ENCODE data around the gene WNT7A. TPM values are rescaled to one million over a fixed set of nuclear protein-coding genes. Genes with fewer than 3 reads are reported as not detected.

WNT7A gene
- total and polyA plus RNA-seq, 2 donors (not counting 1 experiment from before 2014, with no cell fraction given), result not detected

DNA sequence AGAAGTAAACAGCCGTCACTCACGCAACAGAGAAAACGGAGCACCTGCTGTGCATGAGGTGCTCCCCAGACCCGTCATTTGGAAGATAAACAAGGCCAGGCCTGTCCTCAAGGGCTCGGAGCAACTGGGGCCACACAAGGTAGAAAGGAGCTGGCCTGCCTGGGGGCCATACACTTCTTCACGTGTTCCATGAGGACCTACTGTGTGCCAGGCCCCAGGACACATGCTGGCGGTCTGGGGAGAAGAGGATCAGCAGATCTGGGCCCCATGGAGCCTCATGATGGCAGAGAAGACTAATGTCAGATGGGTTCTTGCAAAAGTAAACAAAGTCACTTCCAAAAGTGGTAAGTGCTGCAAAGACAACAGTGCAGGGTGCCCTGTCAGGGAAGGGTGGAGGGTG is 14.3 kb downstream of the WNT7A start:
- H3K4me3 ChIP-seq (ENCODE audit: control extremely low read depth in 1 of 5, extremely low read depth in 1 of 5, insufficient read depth in 1 of 5, low read depth in 2 of 5, low read length in 4 of 5), result no peak overlapping the region
- Mint-ChIP-seq H3K4me1 (no peaks in the 10 kb centered on the region), H3K27ac (no peak overlapping the region), H3K27me3 (peaks cover 53% of the 10 kb centered on the region), H3K9me3 (ENCODE audit: insufficient read depth) (peaks cover 3% of the 10 kb centered on the region), H3K4me3 (no peak overlapping the region)
- intact Hi-C loops (cut with micrococcal nuclease), result no loop called here
- ATAC-seq (ENCODE audit: low read depth), result no peak
- H3K27me3 ChIP-seq (replicated peaks in 1 of 4; ENCODE audit: control extremely low read depth in 1 of 4, control insufficient read depth in 3 of 4, insufficient read depth in 4 of 4, low read length in 3 of 4), result peaks cover 0 to 21% (median 0%) of the 10 kb centered on the region in 4 experiments
- no peak overlapping the region for H3K4me2 ChIP-seq (replicated peaks; ENCODE audit: low read depth, low read length, poor library complexity, severe bottlenecking)
- no peaks in the 10 kb centered on the region for H4K20me1 ChIP-seq (ENCODE audit: control insufficient read depth, insufficient read depth, low read length, poor library complexity, severe bottlenecking)
- no peaks in the 10 kb centered on the region for H3K36me3 ChIP-seq (replicated peaks in 1 of 2; ENCODE audit: control extremely low read depth in 1 of 2, control insufficient read depth in 1 of 2, extremely low read depth in 1 of 2, insufficient read depth in 2 of 2, low read length in 1 of 2)
- no peak overlapping the region for H3K9ac ChIP-seq (ENCODE audit: low read length)
- TF ChIP-seq CTCF (IDR thresholded peaks at IDR 0.05) (no peak), EZH2 (IDR thresholded peaks at IDR 0.05; ENCODE audit: borderline replicate concordance, insufficient read depth, low read depth, low read length, poor library complexity, severe bottlenecking) (no peak)
- no peak for DNase-seq
- H3K4me1 ChIP-seq (ENCODE audit: control insufficient read depth in 2 of 2, insufficient read depth in 2 of 2, low read length in 2 of 2), result no peaks in the 10 kb centered on the region
- no peak overlapping the region for H3K27ac ChIP-seq (ENCODE audit: low read length in 2 of 2)
- H3K79me2 ChIP-seq (ENCODE audit: control insufficient read depth, insufficient read depth, low read length), result no peaks in the 10 kb centered on the region
- ChIA-PET CTCF (no interaction called here), POLR2A (no interaction called here)
- no peak overlapping the region for H2AFZ ChIP-seq (ENCODE audit: insufficient read depth, low read depth, low read length, poor library complexity, severe bottlenecking)
- peaks cover 0 to 14% (median 2%) of the 10 kb centered on the region in 3 donors for H3K9me3 ChIP-seq (ENCODE audit: control extremely low read depth in 1 of 3, control insufficient read depth in 2 of 3, insufficient read depth in 1 of 3, low read length in 2 of 3)
- 82% methylated on average over 7 of the region's 7 CpGs for WGBS (ENCODE audit: insufficient coverage)

- TF ChIP-seq EZH2 (IDR thresholded peaks at IDR 0.05; ENCODE audit: borderline replicate concordance, insufficient read depth, low read depth, low read length, poor library complexity, severe bottlenecking) (no peak), CTCF (IDR thresholded peaks at IDR 0.05) (no peak)
- no peak overlapping the region for H2AFZ ChIP-seq (ENCODE audit: insufficient read depth, low read depth, low read length, poor library complexity, severe bottlenecking)
- H3K27ac Mint-ChIP-seq, result no peak overlapping the region
- H3K4me2 ChIP-seq (replicated peaks; ENCODE audit: low read depth, low read length, poor library complexity, severe bottlenecking), result no peak overlapping the region
- H3K79me2 ChIP-seq (ENCODE audit: control insufficient read depth, insufficient read depth, low read length), result no peaks in the 10 kb centered on the region
- no peak overlapping the region for H3K27ac ChIP-seq (ENCODE audit: low read length in 2 of 2)
- peaks cover 3% of the 10 kb centered on the region for H3K9me3 Mint-ChIP-seq (ENCODE audit: insufficient read depth)
- H3K27me3 ChIP-seq (replicated peaks in 1 of 4; ENCODE audit: control extremely low read depth in 1 of 4, control insufficient read depth in 3 of 4, insufficient read depth in 4 of 4, low read length in 3 of 4), result peaks cover 0 to 22% (median 0%) of the 10 kb centered on the region in 4 experiments
- no peak for DNase-seq
- ChIA-PET POLR2A (no interaction called here), CTCF (no interaction called here)
- H3K27me3 Mint-ChIP-seq, result peaks cover 54% of the 10 kb centered on the region
- no peaks in the 10 kb centered on the region for H4K20me1 ChIP-seq (ENCODE audit: control insufficient read depth, insufficient read depth, low read length, poor library complexity, severe bottlenecking)
- WGBS (ENCODE audit: insufficient coverage), result 89% methylated on average over 4 of the region's 4 CpGs
- no peak overlapping the region for H3K9ac ChIP-seq (ENCODE audit: low read length)
- intact Hi-C loops (cut with micrococcal nuclease), result no loop called here
- no peak overlapping the region for H3K4me3 ChIP-seq (ENCODE audit: control extremely low read depth in 1 of 5, extremely low read depth in 1 of 5, insufficient read depth in 1 of 5, low read depth in 2 of 5, low read length in 4 of 5)
- H3K4me1 ChIP-seq (ENCODE audit: control insufficient read depth in 2 of 2, insufficient read depth in 2 of 2, low read length in 2 of 2), result no peaks in the 10 kb centered on the region
- no peak for ATAC-seq (ENCODE audit: low read depth)
- peaks cover 0 to 10% (median 0%) of the 10 kb centered on the region in 3 donors for H3K9me3 ChIP-seq (ENCODE audit: control extremely low read depth in 1 of 3, control insufficient read depth in 2 of 3, insufficient read depth in 1 of 3, low read length in 2 of 3)
- H3K4me3 Mint-ChIP-seq, result no peak overlapping the region
- no peaks in the 10 kb centered on the region for H3K4me1 Mint-ChIP-seq
- no peaks in the 10 kb centered on the region for H3K36me3 ChIP-seq (replicated peaks in 1 of 2; ENCODE audit: control extremely low read depth in 1 of 2, control insufficient read depth in 1 of 2, extremely low read depth in 1 of 2, insufficient read depth in 2 of 2, low read length in 1 of 2)
Observed at GRCh38 chr3:13865106-13865505, 14.8 kb downstream of the WNT7A start.

All from B cell (primary cell).